ENCODE measurements around the gene C12orf60.

The C12orf60 gene

GRCh38 chr12:14843425-14843887 lies 40.0 kb downstream of the C12orf60 start, which contains the start of gene ART4:
Gene ART4, minus strand, starts transcription at chr12:14843526. Its CDS starts 413 bp downstream, at chr12:14843113.
- DNase-seq (ENCODE audit: low read depth), result no peak
- no peak within 1 kb of the TSS for H3K4me3 ChIP-seq (ENCODE audit: low read depth, low read length)
- TF ChIP-seq CTCF (IDR thresholded peaks at IDR 0.05; ENCODE audit: low read depth, low read length, missing control alignments), result no peak

- no peak for DNase-seq (ENCODE audit: low read depth)
- no peak for TF ChIP-seq CTCF (IDR thresholded peaks at IDR 0.05; ENCODE audit: low read depth, low read length, missing control alignments)
- H3K4me3 ChIP-seq (ENCODE audit: low read depth, low read length), result no peak overlapping the region
Measured at GRCh38 chr12:14844401-14844800, 40.9 kb downstream of the C12orf60 start.

- TF ChIP-seq CTCF (IDR thresholded peaks at IDR 0.05; ENCODE audit: low read depth, low read length, missing control alignments), result peak; percentile 54
- H3K4me3 ChIP-seq (ENCODE audit: low read depth, low read length), result no peak overlapping the region
- DNase-seq (ENCODE audit: low read depth), result no peak
Measured at GRCh38 chr12:14845350-14845750, 41.9 kb downstream of the C12orf60 start.

- no peak for DNase-seq (ENCODE audit: low read depth)
- no peak for TF ChIP-seq CTCF (IDR thresholded peaks at IDR 0.05; ENCODE audit: low read depth, low read length, missing control alignments)
- no peak overlapping the region for H3K4me3 ChIP-seq (ENCODE audit: low read depth, low read length)
Measured at GRCh38 chr12:14846042-14846587, 42.6 kb downstream of the C12orf60 start.

GRCh38 chr12:14846876-14847580 lies 43.6 kb downstream of the C12orf60 start:
- TF ChIP-seq CTCF (IDR thresholded peaks at IDR 0.05; ENCODE audit: low read depth, low read length, missing control alignments), result no peak
- no peak for DNase-seq (ENCODE audit: low read depth)
- H3K4me3 ChIP-seq (ENCODE audit: low read depth, low read length), result no peak overlapping the region

GRCh38 chr12:14849661-14850060 lies 46.2 kb downstream of the C12orf60 start:
- no peak overlapping the region for H3K4me3 ChIP-seq (ENCODE audit: low read depth, low read length)
- no peak for DNase-seq (ENCODE audit: low read depth)
- TF ChIP-seq CTCF (IDR thresholded peaks at IDR 0.05; ENCODE audit: low read depth, low read length, missing control alignments), result no peak
